ENCODE results near the gene SECISBP2. TPM values are rescaled to one million over a fixed set of nuclear protein-coding genes. Genes with fewer than 3 reads are reported as not detected.

SECISBP2 gene
- total and polyA plus RNA-seq, 2 of the 13 experiments (the other 11 are each of a cell fraction or from before 2014, with no cell fraction given), result 32.4 to 38.0 TPM

DNA sequence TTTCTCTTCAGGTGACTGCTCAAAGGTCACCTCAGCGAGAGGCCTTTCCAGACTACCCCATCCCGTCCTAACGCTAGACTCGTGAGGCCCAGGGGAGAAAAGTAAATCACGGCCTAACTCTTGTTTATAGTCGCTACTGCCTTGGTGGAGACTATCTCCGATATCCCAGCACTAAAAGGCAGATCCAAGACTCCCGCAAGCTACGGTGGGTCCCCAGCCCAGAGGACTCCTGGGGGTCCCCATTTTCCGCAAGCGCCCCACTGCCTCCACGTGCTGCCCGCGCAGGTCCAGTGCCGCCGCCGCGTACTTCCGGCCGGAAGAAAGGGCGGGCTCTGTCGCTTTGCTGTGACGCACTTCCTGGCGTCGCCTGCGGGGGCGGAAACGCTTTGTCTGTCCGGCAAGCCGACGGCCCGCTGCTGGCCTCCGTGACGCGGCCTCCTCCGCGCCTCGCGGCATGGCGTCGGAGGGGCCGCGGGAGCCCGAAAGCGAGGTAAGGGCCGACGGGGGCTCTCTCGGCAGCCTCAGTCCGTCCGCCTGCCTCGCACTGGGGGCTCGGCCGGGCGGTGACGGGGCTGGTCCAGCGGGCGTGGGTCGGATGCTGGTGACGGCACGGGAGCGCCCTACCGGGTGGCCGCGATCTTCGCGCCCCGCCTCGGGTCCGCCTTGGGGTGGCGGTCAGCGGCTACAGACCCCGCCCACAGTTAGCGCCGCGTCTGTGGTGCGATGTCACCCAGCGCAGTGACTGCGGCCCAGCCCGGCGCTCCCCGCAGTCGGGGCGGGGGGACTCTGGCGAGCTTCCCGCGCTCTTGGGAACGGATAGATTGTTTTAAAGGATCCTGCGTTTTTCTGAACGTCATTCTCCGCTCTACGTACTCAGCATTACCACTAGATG lies at the start of gene SECISBP2 (continued):
- TF ChIP-seq, protein P1, sequence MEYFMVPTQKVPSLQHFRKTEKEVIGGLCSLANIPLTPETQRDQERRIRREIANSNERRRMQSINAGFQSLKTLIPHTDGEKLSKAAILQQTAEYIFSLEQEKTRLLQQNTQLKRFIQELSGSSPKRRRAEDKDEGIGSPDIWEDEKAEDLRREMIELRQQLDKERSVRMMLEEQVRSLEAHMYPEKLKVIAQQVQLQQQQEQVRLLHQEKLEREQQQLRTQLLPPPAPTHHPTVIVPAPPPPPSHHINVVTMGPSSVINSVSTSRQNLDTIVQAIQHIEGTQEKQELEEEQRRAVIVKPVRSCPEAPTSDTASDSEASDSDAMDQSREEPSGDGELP (IDR thresholded peaks at IDR 0.05; ENCODE audit: borderline replicate concordance, low read depth), result peak; percentile 6; the same call in 1 of the 2 replicates
- TF ChIP-seq WIZ (CRISPR knock-in tag; IDR thresholded peaks at IDR 0.05) (peak; percentile 86; the same call in 1 of the 2 replicates), SYNCRIP (IDR thresholded peaks at IDR 0.05; ENCODE audit: insufficient read depth, low read depth, low read length) (no peak), SATB2 (CRISPR knock-in tag; IDR thresholded peaks at IDR 0.05) (peak; percentile 37; the same call in 1 of the 2 replicates), ZZZ3 (CRISPR knock-in tag; IDR thresholded peaks at IDR 0.05; ENCODE audit: borderline replicate concordance) (peak; percentile 83; the same call in 1 of the 2 replicates), ZNF550 (CRISPR knock-in tag; IDR thresholded peaks at IDR 0.05; ENCODE audit: borderline replicate concordance) (no peak; the same call in 1 of the 2 replicates), ZNF616 (CRISPR knock-in tag; IDR thresholded peaks at IDR 0.05; ENCODE audit: low read depth) (peak; percentile 40; the same call in 1 of the 2 replicates), ZNF619 (CRISPR knock-in tag; IDR thresholded peaks at IDR 0.05) (0 out of 2 replicates have a peak, but pooled peaks have one; percentile 28), NCOA2 (CRISPR knock-in tag; IDR thresholded peaks at IDR 0.05) (peak; percentile 54), ZNF543 (CRISPR knock-in tag; IDR thresholded peaks at IDR 0.05) (peak; percentile 71; the same call in 1 of the 2 replicates), GMEB2 (CRISPR knock-in tag; IDR thresholded peaks at IDR 0.05; ENCODE audit: low read depth) (peak; percentile 77), NCOA1 (CRISPR knock-in tag; IDR thresholded peaks at IDR 0.05) (peak; percentile 95), ZBTB33 (CRISPR knock-in tag; IDR thresholded peaks at IDR 0.05) (peak; percentile 46; the same call in 1 of the 2 replicates), SMARCE1 (IDR thresholded peaks at IDR 0.05; ENCODE audit: borderline replicate concordance) (no peak), SUZ12 (IDR thresholded peaks at IDR 0.05; ENCODE audit: low read depth, low read length) (no peak), SOX6 (IDR thresholded peaks at IDR 0.05) (no peak), SOX6 (CRISPR knock-in tag; IDR thresholded peaks at IDR 0.05) (peak; percentile 74), ZBTB21 (CRISPR knock-in tag; IDR thresholded peaks at IDR 0.05) (peak; percentile 93), CSRNP1 (CRISPR knock-in tag; IDR thresholded peaks at IDR 0.05) (peak; percentile 49; the same call in 1 of the 2 replicates), MAFF (IDR thresholded peaks at IDR 0.05; ENCODE audit: low read depth, low read length) (0 out of 2 replicates have a peak, but pooled peaks have one; percentile 12), GPN1 (CRISPR knock-in tag; IDR thresholded peaks at IDR 0.05; ENCODE audit: borderline replicate concordance) (no peak)
- TF ChIP-seq, protein P2, sequence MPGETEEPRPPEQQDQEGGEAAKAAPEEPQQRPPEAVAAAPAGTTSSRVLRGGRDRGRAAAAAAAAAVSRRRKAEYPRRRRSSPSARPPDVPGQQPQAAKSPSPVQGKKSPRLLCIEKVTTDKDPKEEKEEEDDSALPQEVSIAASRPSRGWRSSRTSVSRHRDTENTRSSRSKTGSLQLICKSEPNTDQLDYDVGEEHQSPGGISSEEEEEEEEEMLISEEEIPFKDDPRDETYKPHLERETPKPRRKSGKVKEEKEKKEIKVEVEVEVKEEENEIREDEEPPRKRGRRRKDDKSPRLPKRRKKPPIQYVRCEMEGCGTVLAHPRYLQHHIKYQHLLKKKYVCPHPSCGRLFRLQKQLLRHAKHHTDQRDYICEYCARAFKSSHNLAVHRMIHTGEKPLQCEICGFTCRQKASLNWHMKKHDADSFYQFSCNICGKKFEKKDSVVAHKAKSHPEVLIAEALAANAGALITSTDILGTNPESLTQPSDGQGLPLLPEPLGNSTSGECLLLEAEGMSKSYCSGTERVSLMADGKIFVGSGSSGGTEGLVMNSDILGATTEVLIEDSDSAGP (CRISPR knock-in tag; IDR thresholded peaks at IDR 0.05; ENCODE audit: borderline replicate concordance), result peak; percentile 97; the same call in 1 of the 2 replicates
